IPS-NIHi7 (cell line): ENCODE data around the gene FAM83D.

Source experiments
- DNase-seq: peaks from one replicate; pipeline ENCODE4 v3.0.0; 2012; ENCODE audit warnings: mixed read lengths; ENCODE audit errors: extremely low spot score

The FAM83D gene

DNA sequence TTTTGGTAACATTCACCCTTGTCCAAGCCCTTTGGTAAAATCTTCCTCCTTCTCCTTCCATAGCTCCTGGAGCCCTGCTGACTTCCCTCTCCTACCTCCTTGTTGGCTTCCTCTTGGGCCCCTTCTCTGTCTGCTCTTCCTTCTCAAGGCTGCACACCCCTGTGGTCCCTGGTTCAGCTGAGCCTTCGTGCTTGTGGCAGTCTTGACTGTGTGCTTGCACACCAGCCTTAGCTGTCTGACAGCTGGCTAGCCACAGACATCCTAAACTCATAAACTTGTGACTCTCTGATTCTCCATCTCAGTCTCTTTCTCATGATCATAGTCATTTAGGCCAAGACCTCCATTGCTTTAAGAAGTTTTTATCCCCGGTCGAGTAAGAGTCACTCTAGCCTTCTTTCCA lies 73.0 kb downstream of the FAM83D start:
- DNase-seq: no peak

GRCh38 chr20:38999965-39000910 lies 74.0 kb downstream of the FAM83D start:
- no peak for DNase-seq
